ENCODE measurements around the gene NPTXR. TPM values are rescaled to one million over a fixed set of nuclear protein-coding genes. Genes with fewer than 3 reads are reported as not detected.

NPTXR gene
- total RNA-seq, 1 donor from 2014 or later = 0.13 TPM

DNA sequence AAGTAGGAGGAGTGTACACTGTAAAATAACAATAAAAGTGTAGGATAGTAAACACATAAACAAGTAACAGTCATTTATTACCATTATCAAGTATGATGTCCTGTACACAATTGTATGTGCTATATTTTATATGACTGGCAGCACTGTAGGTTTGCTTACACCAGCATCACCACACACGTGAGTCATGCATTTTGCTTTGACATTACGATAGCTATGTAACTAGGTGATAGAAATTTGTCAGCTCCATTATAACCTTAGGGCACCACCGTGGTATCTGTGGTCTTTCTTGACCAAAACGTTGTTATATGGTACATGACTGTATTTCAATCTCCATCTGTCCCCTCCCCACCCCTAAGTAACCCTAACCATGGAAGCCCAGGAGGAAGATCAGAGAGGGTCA, 51.0 kb downstream of the NPTXR start:
- peaks cover 14% of the 10 kb centered on the region for H3K4me1 Mint-ChIP-seq
- ATAC-seq (ENCODE audit: low read depth) = no peak
- peak overlapping the region; percentile 87 for H3K4me3 Mint-ChIP-seq
- peaks cover 6% of the 10 kb centered on the region for H3K27me3 Mint-ChIP-seq
- DNase-seq = no peak
- intact Hi-C loops (cut with micrococcal nuclease) = loop anchor here (5.0 to 10.0 kb wide), 3 partner anchors 49 to 362 kb away; partner anchors contain the start of genes CBX7, GTPBP1 and NPTXR
- H3K9me3 Mint-ChIP-seq = no peaks in the 10 kb centered on the region
- H3K36me3 Mint-ChIP-seq (ENCODE audit: low read depth) = peaks cover 5% of the 10 kb centered on the region
- TF ChIP-seq, protein P1, sequence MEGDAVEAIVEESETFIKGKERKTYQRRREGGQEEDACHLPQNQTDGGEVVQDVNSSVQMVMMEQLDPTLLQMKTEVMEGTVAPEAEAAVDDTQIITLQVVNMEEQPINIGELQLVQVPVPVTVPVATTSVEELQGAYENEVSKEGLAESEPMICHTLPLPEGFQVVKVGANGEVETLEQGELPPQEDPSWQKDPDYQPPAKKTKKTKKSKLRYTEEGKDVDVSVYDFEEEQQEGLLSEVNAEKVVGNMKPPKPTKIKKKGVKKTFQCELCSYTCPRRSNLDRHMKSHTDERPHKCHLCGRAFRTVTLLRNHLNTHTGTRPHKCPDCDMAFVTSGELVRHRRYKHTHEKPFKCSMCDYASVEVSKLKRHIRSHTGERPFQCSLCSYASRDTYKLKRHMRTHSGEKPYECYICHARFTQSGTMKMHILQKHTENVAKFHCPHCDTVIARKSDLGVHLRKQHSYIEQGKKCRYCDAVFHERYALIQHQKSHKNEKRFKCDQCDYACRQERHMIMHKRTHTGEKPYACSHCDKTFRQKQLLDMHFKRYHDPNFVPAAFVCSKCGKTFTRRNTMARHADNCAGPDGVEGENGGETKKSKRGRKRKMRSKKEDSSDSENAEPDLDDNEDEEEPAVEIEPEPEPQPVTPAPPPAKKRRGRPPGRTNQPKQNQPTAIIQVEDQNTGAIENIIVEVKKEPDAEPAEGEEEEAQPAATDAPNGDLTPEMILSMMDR (IDR thresholded peaks at IDR 0.05) = no peak
- POLR2A ChIA-PET = no interaction called here
- CTCF ChIA-PET = no interaction called here
- H3K27ac Mint-ChIP-seq = peak overlapping the region; percentile 87

DNA sequence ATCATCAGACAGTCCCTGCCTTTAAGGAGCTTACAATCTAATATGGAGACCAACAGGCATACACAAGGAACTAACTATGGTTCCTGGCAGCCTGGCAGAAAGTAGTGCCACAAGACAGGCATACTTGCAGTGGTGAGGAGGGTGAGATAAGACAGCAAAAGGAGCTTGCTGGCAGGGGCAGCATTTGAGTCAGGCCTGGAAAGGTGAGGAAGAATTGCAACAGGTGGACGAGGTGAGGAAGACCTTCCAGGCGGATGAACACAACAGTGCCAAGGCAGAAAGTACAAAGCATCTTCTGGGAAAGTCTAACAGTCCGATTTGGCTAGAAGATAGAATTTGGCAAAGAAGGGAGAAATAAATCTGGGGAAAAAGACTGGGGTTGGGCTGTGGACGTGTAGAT, 54.2 kb downstream of the NPTXR start:
- H3K4me1 Mint-ChIP-seq = peaks cover 14% of the 10 kb centered on the region
- intact Hi-C loops (cut with micrococcal nuclease) = loop anchor here (5.0 to 10.0 kb wide), 3 partner anchors 53 to 365 kb away; partner anchors contain the start of genes CBX7, GTPBP1 and NPTXR
- no peaks in the 10 kb centered on the region for H3K27me3 Mint-ChIP-seq
- no peak overlapping the region for H3K27ac Mint-ChIP-seq
- ATAC-seq (ENCODE audit: low read depth) (no peak), DNase-seq (no peak)
- H3K36me3 Mint-ChIP-seq (ENCODE audit: low read depth) = peaks cover 5% of the 10 kb centered on the region
- ChIA-PET CTCF (no interaction called here), POLR2A (no interaction called here)
- TF ChIP-seq, protein P1 (IDR thresholded peaks at IDR 0.05) = no peak
- H3K4me3 Mint-ChIP-seq = no peak overlapping the region
- H3K9me3 Mint-ChIP-seq = no peaks in the 10 kb centered on the region

DNA sequence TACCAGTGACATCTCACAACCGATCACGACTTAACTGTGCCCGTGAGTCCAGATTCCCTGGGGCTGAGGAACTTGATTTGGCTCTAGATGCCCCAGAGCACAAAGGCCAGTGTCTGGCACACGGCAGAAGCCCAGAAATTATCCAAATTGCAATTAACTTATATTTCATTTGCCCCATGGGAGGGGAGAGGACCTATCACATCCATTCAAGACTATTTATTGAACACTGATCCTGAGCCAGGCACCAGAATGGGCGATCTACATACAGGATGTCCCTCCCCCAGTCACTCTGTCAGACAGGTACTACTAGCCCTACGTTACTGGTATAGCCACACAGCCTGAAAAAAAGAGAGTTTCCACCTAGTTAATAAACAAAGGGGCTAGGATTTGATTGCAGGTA, 55.0 kb downstream of the NPTXR start:
- intact Hi-C loops (cut with micrococcal nuclease) = no loop called here
- ATAC-seq (ENCODE audit: low read depth) = no peak
- no peak for DNase-seq
- ChIA-PET POLR2A (no interaction called here), CTCF (no interaction called here)
- TF ChIP-seq, protein P1 (IDR thresholded peaks at IDR 0.05) = no peak
- H3K27ac Mint-ChIP-seq = no peak overlapping the region
- H3K27me3 Mint-ChIP-seq = no peaks in the 10 kb centered on the region
- peaks cover 8% of the 10 kb centered on the region for H3K4me1 Mint-ChIP-seq
- peaks cover 5% of the 10 kb centered on the region for H3K36me3 Mint-ChIP-seq (ENCODE audit: low read depth)
- H3K9me3 Mint-ChIP-seq = no peaks in the 10 kb centered on the region
- H3K4me3 Mint-ChIP-seq = no peak overlapping the region

DNA sequence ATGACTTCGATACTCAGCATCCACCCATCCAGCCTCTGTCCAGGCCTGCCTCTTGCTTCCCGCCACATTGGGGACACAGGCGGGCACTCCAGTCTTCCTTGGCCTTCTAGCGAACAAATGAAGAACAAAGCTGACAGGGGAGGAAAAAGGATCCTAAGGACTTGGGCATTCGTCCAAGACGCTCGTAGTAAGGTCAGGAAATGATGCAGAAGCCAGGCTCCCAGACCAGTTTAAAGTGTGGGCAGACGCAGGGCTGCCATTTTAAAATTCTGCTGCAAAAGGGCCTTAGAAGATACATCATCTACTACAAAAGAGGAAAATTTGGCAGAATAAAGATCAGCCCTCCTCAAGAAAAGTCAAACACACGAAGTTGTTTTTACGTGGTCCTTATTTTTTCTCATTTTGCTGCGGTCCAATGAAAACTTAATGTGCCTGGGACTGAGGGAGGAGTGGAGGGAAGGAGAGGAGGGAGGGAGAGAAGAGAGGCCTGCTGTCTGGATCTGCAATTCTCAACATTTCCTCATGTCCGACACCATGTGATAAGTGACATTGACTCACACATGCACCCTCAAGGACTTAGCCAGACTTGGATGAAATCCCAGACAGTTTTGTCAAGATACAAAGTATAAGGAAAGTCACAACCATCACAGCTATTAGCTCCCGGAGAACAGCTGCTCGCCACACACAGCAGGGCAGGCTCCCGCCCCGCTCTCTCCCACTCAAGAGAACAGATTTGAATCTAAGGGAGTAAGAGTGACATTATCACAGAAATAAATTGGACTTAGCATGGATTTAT, 55.6 kb downstream of the NPTXR start:
- POLR2A ChIA-PET = no interaction called here
- ATAC-seq (ENCODE audit: low read depth) = no peak
- H3K9me3 Mint-ChIP-seq = no peaks in the 10 kb centered on the region
- TF ChIP-seq, protein P1 (IDR thresholded peaks at IDR 0.05) = no peak
- no peak overlapping the region for H3K4me3 Mint-ChIP-seq
- no peak overlapping the region for H3K27ac Mint-ChIP-seq
- H3K36me3 Mint-ChIP-seq (ENCODE audit: low read depth) = peaks cover 2% of the 10 kb centered on the region
- H3K27me3 Mint-ChIP-seq = no peaks in the 10 kb centered on the region
- H3K4me1 Mint-ChIP-seq = peaks cover 5% of the 10 kb centered on the region
- no peak for DNase-seq
- CTCF ChIA-PET = no interaction called here
- intact Hi-C loops (cut with micrococcal nuclease) = no loop called here

- ChIA-PET POLR2A (no interaction called here), CTCF (no interaction called here)
- H3K9me3 Mint-ChIP-seq = no peaks in the 10 kb centered on the region
- peaks cover 6% of the 10 kb centered on the region for H3K36me3 Mint-ChIP-seq (ENCODE audit: low read depth)
- intact Hi-C loops (cut with micrococcal nuclease) = no loop called here
- ATAC-seq (ENCODE audit: low read depth) (no peak), DNase-seq (no peak)
- no peaks in the 10 kb centered on the region for H3K27me3 Mint-ChIP-seq
- no peak overlapping the region for H3K4me3 Mint-ChIP-seq
- TF ChIP-seq, protein P1 (IDR thresholded peaks at IDR 0.05) = no peak
- H3K4me1 Mint-ChIP-seq = no peaks in the 10 kb centered on the region
- H3K27ac Mint-ChIP-seq = no peak overlapping the region
Observed at GRCh38 chr22:38786631-38787030, 57.2 kb downstream of the NPTXR start.

Data from activated B cell treated with CpG ODN at 0.5 μM for 24 hours (primary cell).